SK-N-MC (cell line): ENCODE results near the gene RHOF.
"Not testable (repeated sequence)": the region's sequence is repeated elsewhere in the genome, so short reads cannot be mapped to it uniquely, and the experiment has no call there.

Experiments
- DNase-seq: peaks from one replicate; pipeline ENCODE4 v3.0.0-alpha.2; 2011; ENCODE audit warnings: low read depth, low spot score
- H3K27ac ChIP-seq: fragments of 200-600 bp; sonication (generic); 2 replicates; pipeline ENCODE4 v1.5.1; 2016; ENCODE audit warnings: mixed run types
- H3K36me3 ChIP-seq: fragments of 200-600 bp; sonication (generic); 2 replicates; pipeline ENCODE4 v1.6.1; 2017; ENCODE audit warnings: antibody characterized with exemption, low read length, mixed read lengths; ENCODE audit not compliant: insufficient read depth
- H3K4me3 ChIP-seq: fragments of 200-600 bp; sonication (generic); 2 replicates; pipeline ENCODE4 v1.5.1; 2016
- H3K9ac ChIP-seq: fragments of 200-600 bp; sonication (generic); 2 replicates; pipeline ENCODE4 v1.8.0; 2017; ENCODE audit warnings: mixed run types, mixed read lengths; ENCODE audit not compliant: insufficient read length
- H3K9me3 ChIP-seq: fragments of 200-600 bp; sonication (generic); 2 replicates; pipeline ENCODE4 v1.6.1; 2017; ENCODE audit warnings: low read depth, mild to moderate bottlenecking, antibody characterized with exemption, low read length, moderate library complexity, mixed read lengths
- EZH2 ChIP-seq: fragments of 200-600 bp; sonication (generic); IDR thresholded peaks from one replicate; pipeline ENCODE4 v1.6.1; 2017; ENCODE audit warnings: antibody characterized with exemption
- FOXP2 ChIP-seq: optimal IDR thresholded peaks from 2 replicates; pipeline ENCODE3; 2011; ENCODE audit warnings: mild to moderate bottlenecking, moderate library complexity; ENCODE audit not compliant: insufficient read depth; ENCODE audit errors: extremely low read length, control extremely low read depth
- POLR2AphosphoS5 ChIP-seq: IDR thresholded peaks from 2 replicates; pipeline ENCODE4 v1.6.1; 2012; ENCODE audit warnings: mild to moderate bottlenecking, low read depth, low read length, borderline replicate concordance

The RHOF gene

GRCh38 chr12:121792607-121793439, 665 bp downstream of the RHOF start:
- Histone ChIP-seq H3K27ac (no peak overlapping the region), H3K4me3 (peak overlapping the region; percentile 94)
- DNase-seq: no peak

GRCh38 chr12:121791671-121792551, 1.6 kb downstream of the RHOF start:
- H3K9ac ChIP-seq: no peak overlapping the region
- H3K4me3 ChIP-seq: no peak overlapping the region
- H3K36me3 ChIP-seq: no peaks in the 10 kb centered on the region
- no peak for DNase-seq
- no peak overlapping the region for H3K27ac ChIP-seq
- no peak for TF ChIP-seq FOXP2
- TF ChIP-seq POLR2AphosphoS5: no peak
- TF ChIP-seq EZH2: no peak
- no peaks in the 10 kb centered on the region for H3K9me3 ChIP-seq

More at GRCh38 chr12:121792607-121793439, 665 bp downstream of the RHOF start:
- TF ChIP-seq EZH2 (no peak), FOXP2 (no peak), POLR2AphosphoS5 (no peak)
- Histone ChIP-seq H3K9me3 (no peaks in the 10 kb centered on the region), H3K36me3 (no peaks in the 10 kb centered on the region; the same call in 1 of the 2 replicates), H3K9ac (no peak overlapping the region)

- not testable (repeated sequence) for DNase-seq, H3K9ac ChIP-seq, H3K36me3 ChIP-seq, H3K4me3 ChIP-seq, H3K9me3 ChIP-seq, H3K27ac ChIP-seq
These were observed 2.7 kb downstream of the RHOF start for GRCh38 chr12:121790785-121791184.

- Histone ChIP-seq H3K4me3 (no peak overlapping the region), H3K27ac (no peak overlapping the region), H3K9me3 (no peaks in the 10 kb centered on the region), H3K36me3 (no peaks in the 10 kb centered on the region), H3K9ac (no peak overlapping the region)
- no peak for TF ChIP-seq POLR2AphosphoS5
- no peak for DNase-seq
These were observed 3.4 kb downstream of the RHOF start for GRCh38 chr12:121789800-121790728.

- H3K9ac ChIP-seq: no peak overlapping the region
- no peak overlapping the region for H3K27ac ChIP-seq
- DNase-seq: no peak
- no peak for TF ChIP-seq EZH2
- TF ChIP-seq POLR2AphosphoS5: no peak
- TF ChIP-seq FOXP2: no peak
- H3K4me3 ChIP-seq: no peak overlapping the region
- H3K36me3 ChIP-seq: no peaks in the 10 kb centered on the region
- no peaks in the 10 kb centered on the region for H3K9me3 ChIP-seq
These were observed 4.2 kb downstream of the RHOF start for GRCh38 chr12:121789233-121789781.

- no peak overlapping the region for H3K27ac ChIP-seq
- no peaks in the 10 kb centered on the region for H3K9me3 ChIP-seq
- no peak overlapping the region for H3K4me3 ChIP-seq
- no peak for TF ChIP-seq EZH2
- TF ChIP-seq POLR2AphosphoS5: no peak
- TF ChIP-seq FOXP2: no peak
- no peaks in the 10 kb centered on the region for H3K36me3 ChIP-seq
- H3K9ac ChIP-seq: no peak overlapping the region
- DNase-seq: no peak
These were observed 5.2 kb downstream of the RHOF start for GRCh38 chr12:121788176-121788818.

GRCh38 chr12:121787063-121788025, 6.1 kb downstream of the RHOF start:
- Histone ChIP-seq H3K36me3 (no peaks in the 10 kb centered on the region), H3K27ac (no peak overlapping the region), H3K9ac (no peak overlapping the region), H3K4me3 (no peak overlapping the region), H3K9me3 (no peaks in the 10 kb centered on the region)
- TF ChIP-seq FOXP2 (no peak), POLR2AphosphoS5 (no peak), EZH2 (no peak)
- DNase-seq: no peak
